Sigmoid colon (tissue), 3 donors: Measurements from ENCODE around the gene ACSS2.

Experiments used
- CTCF ChIP-seq, 4 experiments: fragments of 450-650 bp in 3 of 4; fragments of 200-600 bp in 1 of 4; IDR thresholded peaks; one replicate each; pipeline ENCODE4 v1.5.1; 2016 to 2019; ENCODE audit warnings: antibody characterized with exemption in 4 of 4, mild to moderate bottlenecking in 3 of 4, moderate library complexity in 2 of 4
- POLR2A ChIP-seq, 2 donors: fragments of 450-650 bp; IDR thresholded peaks; one replicate each; pipeline ENCODE4 v1.6.1; 2016; ENCODE audit warnings: antibody characterized with exemption in 2 of 2, mild to moderate bottlenecking in 2 of 2, moderate library complexity in 2 of 2

GRCh38 chr20:34926581-34926980, 50.2 kb downstream of the ACSS2 start:
- TF ChIP-seq CTCF (IDR thresholded peaks at IDR 0.05), result no peak
- TF ChIP-seq POLR2A (IDR thresholded peaks at IDR 0.05), result no peak
